Measurements from ENCODE around the gene SEC14L6.
"Not testable (repeated sequence)": the region's sequence is repeated elsewhere in the genome, so short reads cannot be mapped to it uniquely, and the experiment has no call there.

Gene SEC14L6

DNA sequence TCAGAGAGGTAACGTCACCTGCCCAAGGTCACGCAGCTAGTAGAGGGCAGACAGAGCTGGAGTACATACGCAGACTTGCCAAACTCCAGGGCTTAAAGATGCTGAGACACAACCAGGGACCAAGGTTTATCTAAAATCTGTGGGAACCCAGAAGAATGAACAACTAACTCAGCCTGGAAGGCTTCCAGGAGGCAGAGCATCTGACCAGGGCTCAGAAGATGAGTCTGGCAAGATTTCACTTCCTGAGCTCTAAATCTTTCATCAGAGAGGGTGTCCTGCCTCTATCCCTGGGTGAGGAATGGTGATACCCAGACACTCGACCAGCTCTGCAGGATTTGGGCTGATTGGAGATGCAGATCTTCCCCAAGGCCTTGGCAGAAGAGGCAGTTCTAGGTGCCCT is 18.8 kb upstream of the SEC14L6 start:
- no peak for DNase-seq

DNA sequence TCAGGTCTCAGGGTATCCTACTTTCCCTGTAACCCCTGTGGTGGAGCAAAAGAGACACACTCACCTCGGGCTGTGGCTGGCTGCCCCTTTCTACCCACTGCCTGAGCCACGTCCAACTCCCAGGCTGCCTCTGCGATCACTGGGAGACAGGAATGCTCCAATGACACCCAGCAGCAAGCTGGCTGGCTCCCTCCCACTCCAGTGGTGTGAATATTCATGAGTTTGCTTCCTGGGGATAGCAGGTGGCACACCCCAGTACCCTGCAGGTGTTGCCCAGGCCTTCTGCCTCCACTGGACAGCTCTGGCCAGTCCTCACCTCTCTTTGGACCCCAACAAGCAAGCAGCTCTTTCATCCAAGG is 18.2 kb upstream of the SEC14L6 start:
- no peak for DNase-seq

DNA sequence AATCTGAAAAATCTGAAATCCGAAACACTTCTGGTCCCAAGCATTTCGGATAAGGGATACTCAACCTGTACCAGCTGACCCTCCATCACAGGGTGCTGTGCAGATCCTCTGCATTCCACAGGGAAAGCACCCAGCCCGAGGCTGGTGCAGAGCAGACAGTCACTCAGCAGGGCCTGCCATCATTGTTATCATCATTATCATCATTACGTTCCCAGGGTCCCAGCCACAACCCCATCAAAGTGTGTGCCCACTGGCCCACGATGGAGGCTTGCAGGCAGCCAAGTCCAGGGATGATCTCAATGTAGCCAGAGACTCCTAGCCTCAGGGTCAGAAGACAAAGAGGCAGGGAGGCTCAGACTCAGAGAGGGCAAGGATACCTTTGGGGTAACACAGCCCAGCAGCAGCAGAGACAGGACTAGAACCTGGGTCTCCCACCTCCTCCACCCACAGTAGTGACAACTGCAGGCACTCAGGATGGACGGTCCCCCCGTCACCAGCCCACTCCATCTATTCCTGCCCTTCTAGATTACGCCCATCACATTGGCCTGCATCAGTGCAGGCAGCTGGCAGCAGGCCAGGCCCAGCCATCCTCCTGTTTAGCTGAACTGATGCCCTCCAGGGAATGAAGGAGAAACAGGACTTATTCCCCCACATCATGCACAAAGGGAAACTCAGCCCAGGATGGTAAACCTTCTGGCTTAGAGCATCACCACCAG is 17.7 kb upstream of the SEC14L6 start:
- no peak for DNase-seq

DNA sequence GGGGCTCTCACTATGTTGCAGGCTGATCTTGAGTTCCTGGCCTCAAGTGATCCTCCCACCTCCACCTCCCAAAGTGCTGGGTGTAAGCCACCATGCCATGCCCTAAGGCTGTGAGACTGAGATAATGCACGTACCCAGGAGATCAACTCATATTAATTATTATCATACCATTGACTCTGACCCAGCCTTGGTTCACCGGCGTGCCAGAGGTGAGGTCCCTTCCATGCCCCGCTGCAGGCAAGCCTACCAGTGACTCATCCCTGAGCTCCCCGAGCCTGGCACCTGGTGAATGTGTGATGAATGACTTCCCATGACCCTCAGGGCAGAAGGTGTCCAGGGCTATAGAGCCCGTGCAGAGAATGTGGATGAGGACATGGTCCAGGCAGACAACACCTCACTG is 15.8 kb upstream of the SEC14L6 start:
- DNase-seq = no peak

DNA sequence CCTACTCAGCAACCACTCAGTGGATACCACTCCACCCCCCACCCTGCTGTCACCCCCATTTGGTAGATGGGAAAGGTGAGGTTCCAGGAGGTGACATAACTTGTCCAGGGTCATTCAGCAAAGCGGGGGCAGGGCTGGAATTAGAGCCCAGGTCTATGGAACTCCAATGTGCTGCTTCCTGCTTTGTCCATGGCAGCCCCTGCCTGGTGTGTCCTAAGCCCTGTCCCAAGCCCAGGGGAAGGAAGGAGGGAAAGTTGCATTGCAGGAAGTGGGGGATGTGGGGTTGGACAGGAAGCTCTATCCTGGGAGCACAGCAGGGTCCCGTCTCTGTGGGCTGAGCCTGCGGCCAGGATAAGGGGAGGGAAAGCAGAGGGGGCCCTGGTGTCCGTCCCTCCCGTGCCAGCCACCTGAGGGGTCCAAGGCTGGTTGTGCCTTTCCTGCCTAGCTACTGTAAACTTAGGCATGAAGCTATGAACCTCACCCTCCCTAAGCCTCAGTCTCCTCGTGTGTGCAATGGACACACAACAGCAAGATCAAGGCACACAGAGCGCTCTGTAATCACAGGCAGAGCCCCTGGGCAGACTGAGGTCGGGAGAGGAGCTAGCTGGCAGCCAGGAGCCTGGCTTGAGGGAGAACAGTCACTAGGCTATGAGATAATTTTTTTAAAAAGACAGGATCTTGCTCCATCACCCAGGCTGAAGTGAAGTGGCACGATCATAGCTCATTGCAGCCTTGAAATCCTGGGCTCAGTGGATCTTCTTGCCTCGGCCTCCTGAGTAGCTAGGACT is 15.1 kb upstream of the SEC14L6 start:
- DNase-seq = no peak

DNA sequence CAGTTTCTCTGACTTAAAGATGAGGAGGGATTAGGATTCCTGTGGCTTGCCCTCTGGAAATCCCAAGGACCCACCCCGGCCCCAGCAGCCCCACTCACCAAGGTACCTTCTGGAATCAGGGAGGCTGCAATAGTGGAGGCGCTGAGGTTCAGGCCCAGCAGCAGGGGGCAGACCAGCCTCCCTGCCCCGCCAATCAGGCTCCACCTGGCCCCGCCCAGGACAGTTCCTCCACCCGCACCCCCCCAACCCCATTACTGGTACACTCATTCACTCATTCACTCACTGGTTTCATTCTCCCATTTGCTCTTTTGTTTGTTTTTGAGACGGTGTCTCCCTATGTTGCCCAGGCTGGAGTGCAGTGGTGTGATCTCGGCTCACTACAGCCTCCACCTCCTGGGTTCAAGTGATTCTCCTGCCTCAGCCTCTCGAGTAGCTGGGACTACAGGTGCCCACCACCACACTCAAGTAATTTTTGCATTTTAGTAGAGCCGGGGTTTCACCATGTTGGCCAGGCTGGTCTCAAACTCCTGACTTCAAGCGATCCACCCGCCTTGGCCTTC is 14.2 kb upstream of the SEC14L6 start:
- not testable (repeated sequence) for DNase-seq

DNA sequence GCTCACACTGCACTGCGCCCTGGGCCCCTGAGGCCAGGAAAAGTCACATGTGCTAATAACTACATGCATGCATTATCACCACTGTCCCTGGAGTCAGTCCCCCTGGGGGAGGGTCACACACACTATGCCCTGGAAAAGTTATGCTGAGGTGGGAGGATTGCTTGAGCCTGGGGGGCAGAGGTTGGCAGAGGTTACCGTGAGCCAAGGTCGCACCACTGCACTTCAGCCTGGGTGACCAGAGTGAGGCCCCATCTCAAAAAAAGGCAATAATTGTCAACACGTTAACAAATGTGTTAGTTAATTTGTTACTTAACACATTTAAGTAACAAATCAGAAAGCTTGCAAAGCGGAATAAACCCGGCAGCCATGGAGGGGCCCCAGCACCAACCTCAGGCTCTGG is 13.3 kb upstream of the SEC14L6 start:
- DNase-seq = no peak

DNA sequence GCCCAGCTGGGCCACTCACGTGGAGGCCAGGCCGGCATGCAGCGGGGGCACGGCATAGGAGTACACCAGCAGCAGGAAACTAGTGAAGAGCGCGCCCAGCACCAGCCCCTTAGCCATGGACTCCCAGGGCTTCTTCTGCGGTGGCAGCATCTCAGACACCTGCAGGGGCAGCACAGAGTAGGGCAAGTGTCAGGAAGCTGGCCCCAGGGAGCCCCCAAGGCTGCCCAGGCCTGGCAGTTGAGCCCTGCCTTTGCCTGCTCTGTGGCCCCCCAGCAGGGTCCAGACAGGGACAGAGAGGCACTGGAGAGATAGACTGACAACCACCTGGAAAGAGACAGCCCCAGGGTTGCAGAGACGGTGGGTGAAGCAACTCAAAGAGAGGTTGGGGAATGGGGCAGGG is 10.7 kb upstream of the SEC14L6 start:
- no peak for DNase-seq

DNA sequence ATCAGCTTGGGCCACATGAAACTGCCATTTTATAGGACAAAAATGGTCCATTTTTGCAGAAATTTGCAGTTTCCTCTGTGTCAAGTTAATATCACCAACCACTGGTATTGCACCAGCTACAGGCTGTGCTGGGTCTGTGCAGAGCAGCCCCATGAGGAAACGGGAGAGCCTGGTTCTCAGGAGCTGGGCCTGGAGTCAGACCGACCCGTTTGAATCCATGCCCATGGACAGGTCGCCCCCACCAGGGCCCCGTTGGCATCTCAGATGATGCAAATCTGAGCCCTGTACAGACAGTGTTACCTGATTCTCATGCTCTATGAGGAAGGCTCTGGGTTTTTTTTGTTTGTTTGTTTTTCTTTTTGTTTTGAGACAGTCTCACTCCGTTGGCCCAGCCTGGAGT is 9.8 kb upstream of the SEC14L6 start:
- DNase-seq = no peak

DNA sequence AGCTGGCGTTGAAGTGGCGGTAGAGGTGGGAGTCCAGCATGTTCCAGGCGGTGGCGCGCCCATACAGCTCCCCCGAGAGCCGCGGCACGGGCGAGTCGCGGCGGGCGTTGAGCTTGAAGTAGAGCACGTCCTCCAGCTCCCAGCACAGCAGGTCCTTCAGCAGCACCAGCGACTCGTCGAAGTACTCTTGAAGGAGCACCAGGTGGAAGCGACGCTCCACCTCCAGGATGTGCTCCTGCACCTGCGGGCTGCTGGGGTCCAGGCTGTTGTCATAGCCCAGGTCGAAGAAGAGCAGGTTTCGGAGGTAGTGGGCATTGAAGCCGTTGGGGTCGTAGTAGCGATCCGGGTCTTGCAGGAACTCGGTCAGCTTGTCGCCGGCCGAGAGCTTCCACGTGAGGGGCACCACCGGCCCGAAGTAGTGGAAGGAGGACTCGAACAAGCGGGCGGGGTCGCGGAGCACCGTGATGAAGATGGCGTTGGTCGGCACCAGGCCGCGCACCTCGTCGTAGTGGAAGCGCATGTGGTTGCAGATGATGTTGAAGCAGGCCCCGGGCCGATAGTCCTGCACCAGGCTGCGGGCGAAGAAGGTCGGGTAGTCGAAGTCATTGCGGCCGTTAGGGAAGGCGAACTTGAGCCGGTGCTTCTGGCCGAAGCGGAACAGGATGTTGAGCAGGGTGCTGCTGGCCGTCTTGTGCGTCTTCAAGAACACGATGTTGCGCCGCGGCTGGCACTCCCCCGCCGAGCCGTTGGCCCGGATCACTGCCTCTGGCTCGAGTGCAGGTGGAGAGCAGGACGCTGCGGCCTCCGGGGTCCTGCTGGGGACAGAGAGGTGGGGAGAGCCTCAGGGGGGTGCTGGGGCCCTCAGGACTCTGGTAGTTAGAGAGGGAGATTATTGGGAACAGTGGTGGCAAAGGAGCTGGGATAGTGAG is 9.0 kb upstream of the SEC14L6 start:
- DNase-seq = no peak

DNA sequence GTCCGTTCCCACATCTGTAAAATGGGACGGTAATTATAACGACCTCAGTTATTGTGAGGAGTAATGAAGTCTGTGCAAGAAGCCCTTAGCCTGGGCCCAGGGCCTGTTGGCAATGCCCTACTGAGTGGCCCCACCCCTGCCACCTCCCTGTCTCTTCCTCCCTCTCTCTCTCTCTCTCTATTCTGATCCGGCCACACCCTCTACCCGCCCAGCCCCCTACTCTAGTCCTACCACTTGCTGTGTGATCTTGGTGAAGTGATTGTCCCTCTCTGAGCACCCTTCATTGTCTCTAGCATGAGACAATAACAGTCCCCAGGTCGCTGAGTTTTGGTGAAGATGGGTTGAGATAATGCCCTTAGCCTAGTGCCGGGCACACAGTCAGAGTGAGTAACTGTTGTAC is 7.4 kb upstream of the SEC14L6 start:
- DNase-seq = no peak

DNA sequence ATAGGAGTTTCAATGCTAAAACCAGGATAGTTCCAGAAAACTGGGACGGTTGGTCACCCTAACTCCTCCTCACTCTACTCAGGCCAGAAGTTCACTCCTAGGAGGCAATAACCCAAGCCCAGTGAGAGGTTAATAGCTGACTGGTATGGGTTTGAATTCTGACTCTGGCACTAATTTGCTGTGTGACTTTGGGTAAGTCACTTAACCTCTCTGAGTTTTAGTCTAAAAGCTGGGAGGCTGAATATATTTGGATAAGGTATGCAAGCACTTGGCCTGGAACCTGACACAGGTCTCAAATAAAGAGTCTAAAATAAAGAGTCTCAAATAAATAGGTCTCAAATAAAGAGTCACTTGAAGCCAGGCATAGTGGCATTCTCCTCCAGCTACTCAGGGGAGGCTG is 6.2 kb upstream of the SEC14L6 start:
- DNase-seq = no peak

DNA sequence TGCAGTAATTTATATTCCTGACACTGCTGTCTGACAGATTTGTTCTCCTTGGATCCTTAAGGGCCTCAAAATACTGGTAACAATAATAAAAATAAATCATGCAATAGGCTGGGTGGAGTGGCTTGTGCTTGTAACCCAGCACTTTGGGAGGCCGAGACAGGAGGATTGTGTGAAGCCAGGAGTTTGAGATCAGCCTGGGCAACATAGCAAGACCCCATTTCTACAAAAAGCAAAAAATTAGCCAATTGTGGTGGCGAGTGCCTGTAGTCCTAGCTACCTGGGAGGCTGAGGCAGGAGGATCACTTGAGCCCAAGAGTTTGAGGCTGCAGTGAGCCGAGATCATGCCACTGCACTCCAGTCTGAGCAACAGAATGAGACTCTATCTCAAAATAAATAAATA is 5.3 kb upstream of the SEC14L6 start:
- DNase-seq = not testable (repeated sequence)

DNA sequence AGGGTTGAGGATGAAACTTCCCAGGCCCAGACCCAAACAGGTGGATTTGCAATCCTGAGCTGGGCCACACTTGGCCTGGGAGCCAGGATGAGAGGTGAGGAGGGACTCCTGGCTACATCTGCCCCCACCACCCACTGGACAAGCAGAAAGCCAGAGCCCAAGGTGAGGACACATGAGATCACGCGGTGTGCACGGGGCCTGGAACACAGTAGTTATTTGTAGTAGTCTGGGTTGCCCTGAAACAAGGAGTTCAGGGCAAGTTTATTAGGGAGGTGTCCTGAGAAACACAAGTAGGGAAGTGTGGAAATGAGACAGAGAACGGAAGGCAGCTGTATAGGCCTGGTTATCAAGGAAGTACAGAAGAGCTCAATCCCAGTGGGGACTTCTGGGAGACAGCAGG is 647 bp upstream of the SEC14L6 start:
- DNase-seq = no peak

DNA sequence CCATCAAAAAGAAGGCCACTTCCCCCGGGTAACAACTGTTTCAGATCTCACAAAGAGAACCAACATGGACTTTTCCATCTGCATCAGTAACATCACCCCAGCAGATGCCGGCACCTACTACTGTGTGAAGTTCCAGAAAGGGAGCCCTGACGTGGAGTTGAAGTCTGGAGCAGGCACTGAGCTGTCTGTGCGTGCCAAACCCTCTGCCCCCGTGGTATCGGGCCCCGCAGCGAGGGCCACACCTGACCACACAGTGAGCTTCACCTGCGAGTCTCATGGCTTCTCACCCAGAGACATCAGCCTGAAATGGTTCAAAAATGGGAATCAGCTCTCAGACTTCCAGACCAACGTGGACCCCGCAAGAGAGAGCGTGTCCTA is 3.7 kb downstream of the SEC14L6 start:
- DNase-seq = no peak

DNA sequence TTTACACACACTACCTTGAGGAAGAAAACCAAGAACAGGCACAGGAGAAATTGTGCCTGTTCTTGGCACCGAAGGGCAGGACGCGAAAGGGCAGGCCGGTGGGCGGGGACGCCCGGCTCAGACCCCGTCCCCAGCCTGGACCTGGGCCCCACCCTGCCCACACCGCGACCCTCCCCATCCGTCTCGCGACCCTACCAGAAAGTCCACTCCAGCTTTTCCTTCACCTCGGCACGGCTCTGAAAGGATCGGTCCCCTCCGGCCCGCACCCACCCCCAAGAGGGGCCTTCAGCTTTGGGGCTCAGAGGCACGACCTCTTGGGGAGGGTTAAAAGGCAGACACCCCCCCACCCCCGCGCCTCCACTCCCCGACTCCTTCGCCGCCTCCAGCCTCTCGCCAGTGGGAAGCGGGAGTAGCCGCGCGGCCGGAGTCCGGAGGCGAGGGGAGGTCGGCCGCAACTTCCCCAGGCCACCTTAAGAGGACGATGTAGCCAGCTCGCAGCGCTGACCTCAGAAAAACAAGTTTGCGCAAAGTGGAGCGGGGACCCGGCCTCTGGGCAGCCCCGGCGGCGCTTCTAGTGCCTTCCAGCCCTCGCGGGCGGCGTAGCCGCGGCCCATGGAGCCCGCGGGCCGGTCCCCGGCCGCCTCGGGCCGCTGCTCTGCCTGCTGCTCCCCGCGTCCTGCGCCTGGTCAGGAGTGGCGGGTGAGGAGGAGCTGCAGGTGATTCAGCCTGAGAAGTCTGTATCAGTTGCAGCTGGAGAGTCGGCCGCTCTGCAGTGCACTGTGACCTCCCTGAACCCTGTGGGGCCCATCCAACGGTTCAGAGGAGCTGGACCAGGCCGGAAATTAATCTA is 4.4 kb downstream of the SEC14L6 start:
- no peak for DNase-seq

DNA sequence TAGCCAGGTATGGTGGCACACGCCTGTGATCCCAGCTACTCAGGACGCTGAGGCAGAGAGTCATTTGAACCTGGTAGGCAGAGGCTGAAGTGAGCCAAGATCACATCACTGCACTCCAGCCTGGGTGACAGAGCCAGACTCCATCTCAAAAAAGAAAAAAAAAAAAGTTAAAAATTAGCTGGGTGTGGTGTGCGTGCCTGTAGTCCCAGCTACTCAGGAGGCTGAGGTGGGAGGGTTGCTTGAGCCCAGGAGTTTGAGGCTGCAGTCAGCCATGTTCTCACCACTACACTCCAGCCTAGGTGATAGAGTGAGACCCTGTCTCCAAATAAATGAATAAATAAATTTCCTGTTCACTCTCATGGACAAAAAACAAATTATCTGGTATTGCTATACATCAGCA is 5.0 kb downstream of the SEC14L6 start:
- not testable (repeated sequence) for DNase-seq

DNA sequence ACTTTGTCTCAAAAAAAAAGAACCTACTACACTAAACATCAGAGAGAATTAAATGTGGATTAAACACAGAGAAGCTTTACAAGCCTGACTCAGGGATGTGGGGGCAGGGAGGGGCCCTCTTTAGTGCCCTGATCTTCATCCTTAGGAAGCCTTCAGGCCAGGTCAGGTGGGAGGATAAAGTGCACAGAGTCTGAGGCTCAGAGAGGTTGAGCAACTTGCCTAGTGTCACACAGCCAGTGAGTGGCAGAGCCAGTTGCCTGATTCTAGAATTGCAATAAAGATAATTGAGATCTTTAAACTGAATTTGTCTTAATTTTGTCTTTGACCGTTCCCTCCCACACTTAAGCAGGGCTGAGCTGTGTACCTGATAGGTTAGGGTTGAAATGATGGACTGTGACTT is 7.2 kb downstream of the SEC14L6 start:
- no peak for DNase-seq

DNA sequence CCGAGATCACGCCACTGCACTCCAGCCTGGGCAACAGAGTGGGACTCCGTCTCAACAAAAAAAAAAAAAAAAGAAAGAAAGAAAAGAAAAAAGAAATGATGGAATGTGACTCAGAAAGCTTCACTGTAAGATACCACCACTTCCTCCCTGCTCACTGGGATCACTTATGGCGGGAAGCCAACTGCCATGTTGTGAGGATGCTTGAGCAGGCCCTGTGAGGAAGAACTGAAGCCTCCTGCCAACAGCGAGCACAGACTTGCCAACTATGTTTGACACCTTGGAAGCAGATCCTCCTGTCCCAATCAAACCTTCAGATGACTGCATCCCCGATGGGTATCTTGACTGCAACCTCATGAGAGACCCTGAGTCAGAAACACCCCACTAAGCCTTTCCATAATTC is 8.3 kb downstream of the SEC14L6 start:
- no peak for DNase-seq

DNA sequence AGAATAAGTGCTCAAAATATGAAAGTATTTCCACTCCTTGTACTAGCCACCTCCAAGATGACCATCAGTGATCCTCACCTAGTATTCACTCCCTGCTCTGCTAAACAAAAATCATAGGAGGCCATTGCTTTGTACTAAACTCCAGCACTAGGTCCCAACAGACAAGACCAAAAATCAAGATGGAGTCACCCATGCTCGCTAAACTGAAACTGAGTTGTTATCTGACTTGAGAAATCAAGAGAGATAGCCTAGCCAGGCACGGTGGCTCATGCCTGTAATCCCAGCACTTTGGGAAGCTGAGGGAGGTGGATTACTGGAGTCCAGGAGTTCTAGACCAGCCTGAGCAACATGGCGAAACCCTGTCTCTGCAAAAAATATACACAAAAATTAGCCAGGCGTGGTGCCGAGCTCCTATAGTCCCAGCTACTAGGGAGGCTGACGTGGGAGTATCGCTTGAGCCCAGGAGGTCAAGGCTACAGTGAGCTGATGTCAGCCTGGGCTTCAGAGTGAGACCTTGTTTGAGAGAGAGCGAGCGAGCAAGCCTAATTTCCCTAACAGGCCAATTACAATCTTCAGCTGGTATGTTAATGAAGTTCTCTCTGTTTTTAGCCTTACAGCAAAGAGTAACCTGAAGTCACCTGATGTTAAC is 9.3 kb downstream of the SEC14L6 start:
- DNase-seq = no peak

DNA sequence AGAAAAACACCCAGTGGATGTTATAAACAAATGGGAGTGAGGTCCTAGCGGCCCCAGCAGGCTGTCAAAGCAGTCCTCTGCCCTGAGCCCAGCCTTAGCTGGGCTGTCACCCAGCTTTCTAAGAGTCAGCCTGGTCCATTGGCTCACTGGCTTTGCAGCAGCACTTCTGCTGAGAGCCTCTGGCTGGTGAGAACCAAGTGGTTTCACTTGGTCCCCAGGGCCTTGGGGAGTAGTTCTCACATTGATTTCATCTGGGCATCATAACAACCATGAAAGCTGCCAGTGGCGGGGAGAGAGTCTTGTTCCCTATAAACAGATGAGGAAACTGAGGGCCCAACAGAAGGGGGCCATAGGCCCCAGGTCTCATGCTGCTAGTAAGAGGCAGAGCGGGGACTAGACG is 11.4 kb downstream of the SEC14L6 start:
- no peak for DNase-seq

Measured in NCI-H524 treated with DMSO at 0.1 percent for 48 hours (cell line).